HG03457 (cell line): ENCODE data around the gene ELF5.

Experiments used
- ATAC-seq: cut with Tn5 transposase; IDR thresholded peaks from one replicate; pipeline ENCODE4 v1.9.1; 2021; ENCODE audit warnings: moderate number of reproducible peaks; ENCODE audit not compliant: unreplicated experiment

The ELF5 gene

DNA sequence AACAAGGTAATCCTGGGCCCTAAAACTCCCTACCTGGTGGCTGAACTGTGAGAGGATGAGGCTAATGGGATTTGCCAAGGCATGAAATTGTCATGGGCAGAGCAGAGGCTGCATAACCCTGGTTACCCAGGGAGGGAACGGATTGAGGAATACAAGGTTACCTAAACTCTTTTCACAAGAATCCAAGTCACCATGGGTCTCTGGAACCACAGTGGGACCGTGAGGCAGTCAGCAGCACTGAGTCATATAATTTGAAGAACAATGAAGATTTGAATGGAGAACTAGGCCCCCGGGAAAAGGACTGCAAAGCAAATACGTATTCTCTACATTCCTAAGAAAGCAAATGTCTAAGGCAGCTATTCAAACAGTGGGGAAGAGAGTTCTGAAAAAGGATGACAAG is 55.1 kb downstream of the ELF5 start:
- no peak for ATAC-seq

DNA sequence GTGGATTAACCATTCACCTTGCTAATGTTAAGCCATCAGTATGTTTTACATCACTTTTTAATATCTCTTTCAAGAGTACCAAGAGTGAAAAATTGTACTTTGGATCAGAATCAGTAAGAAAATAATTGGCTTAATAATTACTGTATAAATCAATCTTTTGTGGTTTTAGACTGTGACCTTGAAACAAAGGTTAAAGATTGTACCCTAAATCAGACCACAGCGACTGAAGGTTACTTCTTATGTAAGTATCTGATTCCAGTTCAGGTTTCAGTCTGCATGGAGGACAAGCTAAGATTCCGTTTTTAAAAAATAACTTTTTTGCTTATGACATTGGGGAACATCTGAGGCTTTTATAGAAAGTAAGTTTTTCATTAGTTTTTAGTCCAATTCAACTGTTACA is 56.0 kb downstream of the ELF5 start:
- ATAC-seq: no peak

DNA sequence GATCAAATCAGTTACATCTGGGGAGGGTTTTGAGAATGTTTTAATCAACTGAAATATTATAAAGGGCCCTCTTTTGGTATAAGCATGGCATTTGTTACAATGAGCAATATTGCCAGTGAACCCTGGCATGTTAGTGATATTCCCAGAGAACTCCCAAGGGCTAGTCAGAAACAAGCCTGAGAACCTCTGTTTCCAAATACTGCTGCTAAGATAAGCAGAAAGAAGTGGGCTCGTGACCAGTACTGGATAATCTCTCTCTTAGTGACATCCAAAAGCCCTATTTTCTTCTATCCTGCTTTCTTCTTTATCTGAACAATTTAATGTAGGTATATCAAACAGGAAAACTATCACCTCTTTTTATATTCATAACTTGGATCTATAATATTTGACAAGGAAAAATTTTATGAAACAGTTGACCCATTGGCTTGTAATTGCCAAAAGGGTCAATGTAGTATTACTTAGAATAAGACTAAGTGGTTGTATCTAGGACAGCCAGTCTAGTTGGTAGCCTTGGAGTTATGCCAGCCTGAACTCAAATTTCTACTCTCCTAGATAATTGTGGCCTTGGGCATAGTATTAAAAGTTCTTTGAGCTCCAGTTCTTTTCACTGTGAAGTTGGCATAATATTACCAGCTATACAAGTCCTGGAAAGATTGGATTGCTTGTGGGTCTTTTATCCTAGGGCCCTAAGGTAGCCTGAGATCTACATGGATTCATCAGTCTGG is 59.1 kb downstream of the ELF5 start:
- no peak for ATAC-seq

DNA sequence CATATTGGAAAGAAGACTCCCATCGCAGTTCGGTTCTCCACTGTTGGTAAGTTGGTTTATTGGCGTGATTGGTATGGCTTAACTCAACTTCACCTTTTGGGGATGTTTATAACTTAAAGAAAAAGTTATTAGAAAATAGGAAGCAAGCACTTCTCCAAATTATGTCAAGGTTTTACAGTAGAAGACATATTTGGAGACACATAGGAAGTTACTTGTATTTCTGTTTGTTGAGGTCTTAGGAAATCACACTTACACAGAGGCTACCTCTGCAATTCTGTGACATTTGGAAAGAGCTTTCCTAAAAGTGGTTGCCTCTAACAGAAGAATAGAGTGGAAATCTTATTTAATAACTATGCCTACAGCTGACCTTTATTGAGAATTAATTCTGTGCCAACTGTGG is 62.5 kb downstream of the ELF5 start:
- no peak for ATAC-seq

DNA sequence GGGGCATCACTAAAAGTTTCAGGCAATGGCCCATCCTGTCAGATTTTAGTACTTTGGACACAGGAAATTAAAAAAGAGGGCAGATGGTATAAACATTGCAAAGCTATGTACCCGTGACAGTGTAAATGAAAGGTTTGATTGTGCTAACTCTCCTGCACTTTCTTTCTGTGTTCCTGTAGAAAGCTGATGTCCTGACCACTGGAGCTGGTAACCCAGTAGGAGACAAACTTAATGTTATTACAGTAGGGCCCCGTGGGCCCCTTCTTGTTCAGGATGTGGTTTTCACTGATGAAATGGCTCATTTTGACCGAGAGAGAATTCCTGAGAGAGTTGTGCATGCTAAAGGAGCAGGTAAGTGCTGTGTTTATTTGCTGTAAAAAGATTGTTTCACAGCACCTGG is 64.6 kb downstream of the ELF5 start:
- ATAC-seq: no peak

DNA sequence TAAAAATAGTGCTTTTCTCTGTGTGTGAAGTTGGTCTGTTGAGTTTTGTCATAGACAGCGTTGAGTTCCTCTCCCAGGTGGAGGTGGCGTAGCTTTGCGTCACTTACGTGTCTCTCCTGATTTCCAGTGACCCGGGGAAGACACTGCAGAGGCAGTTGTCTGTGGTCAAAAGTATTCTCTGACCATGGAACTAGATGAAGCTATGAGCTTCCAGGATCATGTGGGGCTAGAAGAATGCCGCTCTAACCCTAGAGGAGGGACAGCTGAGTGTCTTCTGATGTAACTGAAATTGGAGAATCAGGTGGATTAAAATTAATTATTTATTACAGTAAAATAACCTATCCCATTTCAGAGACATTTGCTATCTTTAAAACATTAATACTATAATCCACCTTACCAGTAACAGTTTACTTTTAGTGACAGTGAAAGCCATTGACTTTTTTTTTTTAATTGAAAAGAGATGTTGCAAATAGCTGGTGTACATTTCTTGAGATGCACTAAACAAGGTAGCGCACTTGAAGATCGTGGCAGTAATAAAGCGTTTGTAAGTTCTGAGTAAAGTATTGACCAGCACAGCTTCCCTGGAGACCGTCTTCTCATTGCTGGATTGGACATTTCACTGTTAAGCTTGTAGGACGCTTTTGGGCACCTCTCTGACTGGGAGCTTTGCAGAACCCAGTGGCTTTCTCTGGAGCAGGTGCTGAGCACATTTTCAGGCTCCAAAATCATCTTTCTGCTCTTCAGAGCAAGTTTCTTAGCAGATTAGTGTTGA is 65.2 kb downstream of the ELF5 start:
- ATAC-seq: no peak

DNA sequence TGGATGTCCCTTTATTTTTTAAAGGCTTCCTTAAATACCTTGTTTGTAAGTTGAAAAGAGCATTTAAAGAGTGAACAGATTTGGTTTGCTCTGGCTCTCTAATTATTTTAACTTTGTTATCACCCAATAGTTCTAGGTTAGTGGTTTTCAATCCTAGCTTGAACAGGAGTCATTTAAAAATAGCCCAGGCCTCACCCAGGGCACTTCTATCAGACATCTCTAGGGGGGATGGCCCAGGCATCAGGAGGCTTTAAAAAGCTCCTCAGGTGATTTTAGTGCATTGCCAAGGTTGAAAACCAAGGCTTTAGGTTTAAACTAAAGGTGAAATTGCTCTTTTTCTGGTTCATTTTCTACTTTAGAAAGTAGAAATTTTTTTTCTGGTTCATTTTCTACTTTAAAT is 66.5 kb downstream of the ELF5 start:
- no peak for ATAC-seq

DNA sequence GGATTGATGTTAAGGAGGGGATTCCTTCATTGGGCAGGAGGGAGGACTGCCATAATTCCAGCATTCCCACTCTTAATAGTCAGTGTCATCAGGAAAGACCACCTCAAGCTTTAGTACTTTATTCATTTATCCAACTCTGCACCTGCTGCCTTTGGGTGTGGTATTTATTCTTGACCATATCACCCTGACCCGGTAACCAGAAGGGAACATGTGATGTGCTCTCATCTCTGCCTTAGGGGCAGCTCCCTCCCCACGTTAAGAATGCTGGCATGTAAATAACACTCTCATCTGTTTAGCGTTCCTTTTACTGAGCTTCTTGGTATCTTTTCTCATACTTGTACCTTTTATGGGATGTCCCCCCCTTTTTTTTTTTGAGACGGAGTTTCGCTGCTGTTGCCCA is 67.2 kb downstream of the ELF5 start:
- ATAC-seq: no peak

DNA sequence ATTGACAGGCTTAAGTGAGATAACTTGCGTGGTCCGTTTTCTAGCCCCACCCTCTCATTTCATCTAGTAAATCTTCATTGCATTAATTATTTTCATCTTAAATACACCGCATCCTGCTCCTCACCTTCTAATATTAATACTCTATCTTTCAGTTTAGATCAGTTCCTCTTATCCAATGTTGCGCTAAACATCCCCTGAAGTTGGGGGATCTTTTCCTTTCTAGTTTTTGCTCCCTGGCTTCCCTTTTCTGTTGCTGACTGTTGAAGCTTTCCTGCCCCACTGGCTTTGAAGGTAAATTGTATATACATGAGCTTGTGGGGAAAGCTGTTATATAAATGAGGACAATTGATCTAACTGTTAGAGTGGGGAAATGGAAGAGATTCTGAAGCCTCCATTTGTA is 67.6 kb downstream of the ELF5 start:
- no peak for ATAC-seq

DNA sequence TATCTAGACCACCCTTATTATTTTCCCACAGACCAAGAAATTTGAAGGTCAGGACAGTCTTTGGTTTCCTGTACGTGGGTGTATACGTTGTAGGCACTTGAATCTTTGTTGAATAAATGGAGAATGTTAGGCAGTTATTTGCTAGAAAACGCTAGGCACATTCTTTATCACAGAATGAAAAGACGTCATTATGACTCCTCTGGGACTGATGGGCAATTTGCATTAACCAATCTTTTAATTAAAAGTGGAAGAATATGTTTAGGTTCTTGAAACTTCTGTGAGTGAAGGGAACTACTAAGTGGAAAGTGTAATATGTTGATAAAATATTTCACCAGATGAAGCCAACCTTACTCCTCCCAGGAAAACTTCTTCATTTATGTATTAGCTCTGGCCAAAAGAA is 69.2 kb downstream of the ELF5 start:
- ATAC-seq: no peak

DNA sequence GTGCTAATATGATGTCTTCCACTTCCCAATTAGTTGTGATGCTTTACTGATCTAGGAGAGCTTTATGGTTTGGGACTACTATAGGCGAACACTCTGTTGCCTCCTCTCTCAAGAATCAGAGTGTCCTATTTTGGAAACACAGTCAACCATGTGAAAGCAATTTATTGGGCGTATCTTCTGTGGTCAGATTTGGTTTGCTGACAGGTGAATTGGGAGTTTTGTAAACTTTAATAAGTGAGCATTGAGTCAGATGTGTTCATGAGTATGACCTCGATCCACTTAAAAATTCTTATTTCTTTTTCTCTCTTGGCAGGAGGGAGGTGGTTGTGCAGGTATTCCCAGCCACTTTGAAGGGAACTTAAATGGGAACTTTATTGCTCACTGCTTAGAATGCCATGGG is 70.5 kb downstream of the ELF5 start:
- no peak for ATAC-seq

DNA sequence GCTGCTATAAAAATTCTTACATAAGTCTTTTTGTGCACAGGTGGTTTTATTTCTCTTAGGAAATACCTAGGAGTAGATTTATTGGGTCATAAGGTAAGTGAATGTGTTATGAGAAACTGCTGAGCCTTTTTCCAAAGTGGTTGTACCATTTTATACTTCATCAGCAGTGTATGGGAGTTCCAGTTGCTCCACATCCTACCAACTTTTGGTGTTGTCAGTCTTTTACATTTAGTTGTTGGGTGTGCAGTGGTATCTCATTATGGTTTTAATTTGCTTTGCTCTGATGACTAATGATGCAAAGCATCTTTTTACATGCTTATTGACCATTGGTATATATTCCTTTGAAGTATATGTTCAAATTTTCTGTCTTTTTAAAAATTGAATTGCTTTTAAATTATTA is 71.8 kb downstream of the ELF5 start:
- ATAC-seq: no peak

DNA sequence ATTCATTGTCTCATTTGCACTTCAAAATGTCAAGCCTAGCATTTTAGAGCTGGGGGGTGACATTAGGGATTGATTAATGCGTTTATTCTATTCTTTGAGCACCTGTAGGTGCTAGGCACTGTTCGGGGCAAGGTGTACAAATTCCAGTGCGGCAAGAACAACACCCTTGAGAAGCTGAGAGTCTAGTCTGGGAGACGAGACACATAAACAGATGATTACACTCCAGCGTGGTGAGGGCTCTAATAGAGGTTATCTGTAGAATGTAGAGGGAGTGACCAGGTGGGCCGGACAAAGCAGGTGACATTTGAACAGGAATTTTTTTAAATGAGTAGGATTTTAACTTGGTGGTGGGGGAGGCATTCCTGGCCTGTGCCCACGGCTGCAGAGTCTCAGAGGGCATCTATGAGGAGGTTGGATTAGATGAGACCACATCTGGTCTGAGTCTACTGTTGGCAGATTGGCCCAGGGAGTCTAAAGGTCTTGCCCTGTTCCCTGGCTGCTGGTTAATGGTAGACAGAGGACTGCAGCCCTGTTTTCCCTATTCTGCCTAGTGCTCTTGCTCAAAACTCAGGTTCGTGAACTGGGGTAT is 73.9 kb downstream of the ELF5 start:
- ATAC-seq: no peak

DNA sequence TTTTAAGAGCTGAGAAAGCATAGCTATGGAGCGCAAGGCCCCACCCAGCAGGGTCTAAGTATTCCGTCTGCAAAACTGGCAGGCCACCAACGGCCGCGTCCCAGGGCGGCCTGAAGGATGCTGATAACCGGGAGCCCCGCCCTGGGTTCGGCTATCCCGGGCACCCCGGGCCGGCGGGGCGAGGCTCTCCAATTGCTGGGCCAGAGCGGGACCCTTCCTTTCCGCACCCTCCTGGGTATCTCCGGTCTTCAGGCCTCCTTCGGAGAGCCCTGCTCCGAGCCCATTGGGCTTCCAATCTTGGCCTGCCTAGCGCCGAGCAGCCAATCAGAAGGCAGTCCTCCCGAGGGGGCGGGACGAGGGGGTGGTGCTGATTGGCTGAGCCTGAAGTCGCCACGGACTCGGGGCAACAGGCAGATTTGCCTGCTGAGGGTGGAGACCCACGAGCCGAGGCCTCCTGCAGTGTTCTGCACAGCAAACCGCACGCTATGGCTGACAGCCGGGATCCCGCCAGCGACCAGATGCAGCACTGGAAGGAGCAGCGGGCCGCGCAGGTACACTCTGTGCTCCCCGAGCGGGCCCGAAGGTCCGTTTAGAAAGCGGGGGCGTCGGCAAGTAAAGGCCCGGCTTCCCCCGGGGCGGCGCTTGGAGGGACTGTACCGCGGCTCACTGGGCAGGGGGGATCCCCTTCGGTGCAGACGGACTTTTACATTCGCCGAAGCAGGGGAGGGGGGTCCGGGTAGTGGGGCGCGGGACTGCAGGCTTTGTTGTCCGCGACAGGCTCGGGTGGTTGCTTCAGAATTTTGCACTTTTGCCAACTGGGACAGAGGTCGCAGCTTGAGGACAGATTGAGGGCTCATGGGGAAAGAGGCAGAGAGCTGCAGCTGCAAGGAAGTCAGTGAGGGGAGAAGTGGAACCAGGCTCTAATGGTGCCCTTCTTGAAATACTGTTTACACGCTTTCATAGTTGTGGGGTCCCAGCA is 74.8 kb downstream of the ELF5 start, which contains the start of gene CAT:
Gene CAT, plus strand, starts transcription at position 406 of the 979 bp plus-strand sequence. Its CDS starts 80 bp downstream, at position 486.
- peak; percentile 98 for ATAC-seq

DNA sequence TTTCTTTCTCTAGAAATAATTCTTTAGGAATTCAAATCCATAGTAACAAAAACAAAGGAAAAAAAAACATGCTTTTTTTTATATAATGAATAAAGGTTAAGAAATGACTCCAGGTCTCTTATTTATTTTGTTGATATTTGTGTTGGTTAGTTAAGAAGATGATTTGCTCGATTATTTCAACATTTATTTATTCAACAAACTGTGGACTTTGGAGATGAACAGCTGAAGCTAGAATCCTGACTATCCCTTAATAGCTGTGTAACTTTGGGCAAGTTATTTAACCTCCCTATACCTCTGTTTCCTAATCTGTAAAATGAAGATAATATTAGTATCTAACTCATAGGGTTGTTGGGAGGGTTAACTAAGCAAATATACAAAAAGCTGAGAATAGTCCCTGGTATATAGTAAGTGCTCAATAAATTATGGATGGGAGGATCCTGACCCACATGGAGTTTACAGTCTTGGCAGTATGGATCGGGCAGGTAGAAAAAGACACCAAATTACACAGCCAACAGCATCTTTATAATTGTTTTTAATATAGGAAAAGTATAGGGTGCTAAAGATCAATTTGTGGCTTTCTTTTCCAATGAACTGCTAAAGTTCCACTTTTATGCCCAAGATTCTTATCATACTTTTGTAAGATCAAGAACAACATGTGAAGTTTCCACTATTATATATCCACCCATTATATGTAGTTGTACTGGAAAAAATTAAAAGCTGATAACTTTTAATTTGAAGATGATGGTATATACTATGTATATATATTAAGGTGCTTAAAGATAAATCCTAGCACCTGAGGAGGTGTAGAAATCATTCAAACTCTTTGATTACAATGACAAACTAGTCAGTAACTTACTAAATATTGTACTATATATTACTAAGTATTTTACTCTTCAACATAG is 76.1 kb downstream of the ELF5 start:
- ATAC-seq: no peak

DNA sequence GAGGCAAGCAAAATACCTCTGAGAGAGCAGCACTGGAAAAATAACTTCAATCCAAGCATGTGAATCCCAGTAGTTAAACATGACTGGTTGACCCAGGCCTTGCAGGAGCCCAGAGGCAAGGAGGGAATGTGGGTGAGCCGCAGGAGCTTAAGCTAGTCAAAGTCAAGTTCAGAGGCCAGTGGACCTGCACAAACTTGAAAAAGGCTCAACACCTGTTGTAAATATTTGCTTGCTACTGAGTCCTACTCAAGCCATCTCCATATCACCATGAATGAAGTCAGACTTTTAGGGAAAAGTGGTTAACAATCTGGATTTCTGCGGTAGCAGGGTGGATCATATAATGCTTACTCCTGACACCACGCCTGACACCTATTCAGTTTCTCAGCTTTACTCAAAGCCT is 79.7 kb downstream of the ELF5 start:
- no peak for ATAC-seq

DNA sequence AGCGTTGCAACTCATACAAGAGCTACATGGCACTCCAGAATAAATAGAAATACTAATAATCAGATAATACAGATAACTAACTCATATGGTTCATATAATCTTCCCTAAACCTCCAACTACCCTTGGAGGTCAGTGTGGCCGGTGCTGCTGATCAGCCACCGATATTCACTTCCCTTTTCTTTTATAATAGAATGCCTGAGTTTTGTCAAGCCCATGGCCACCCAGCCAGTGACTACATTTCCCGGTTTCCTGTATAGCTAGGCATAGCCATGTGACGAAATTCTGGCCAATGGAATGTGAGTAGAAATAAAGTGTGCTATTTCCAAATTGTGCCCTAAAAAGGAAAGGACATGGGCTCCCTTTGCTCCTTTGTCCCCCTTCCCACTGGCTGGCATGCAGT is 80.8 kb downstream of the ELF5 start:
- no peak for ATAC-seq

DNA sequence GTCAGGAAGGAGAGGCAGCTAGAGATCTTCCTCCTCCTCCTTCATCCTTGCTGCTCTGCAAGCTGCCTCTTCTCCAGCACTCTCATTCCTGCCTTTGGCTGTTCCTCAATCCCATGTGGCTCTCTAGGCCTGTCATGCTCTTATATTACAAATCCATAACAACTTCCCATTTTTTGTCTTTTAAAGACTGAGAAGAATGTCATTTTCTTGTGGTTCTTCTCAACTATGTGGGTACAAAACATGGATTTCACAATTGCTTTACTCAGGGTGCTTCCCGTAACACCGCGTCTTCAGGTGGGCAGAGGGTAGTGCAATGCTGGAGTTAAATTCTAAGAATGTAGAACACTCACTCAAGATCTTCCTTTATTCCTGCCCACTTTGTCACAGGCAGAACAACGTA is 81.6 kb downstream of the ELF5 start:
- ATAC-seq: no peak
